OCI-LY3 (cell line): ENCODE data around the gene TPO.

ENCODE experiments used
- EZH2phosphoT487 ChIP-seq: fragments of 200-600 bp; shearing (Covaris generic); IDR thresholded peaks from 2 replicates; pipeline ENCODE4 v1.6.1; 2018; ENCODE audit warnings: antibody characterized with exemption, mixed run types, low read depth
- TF ChIP-seq, protein P1 (sequence below): fragments of 200-600, 300-600 bp; sonication (generic); IDR thresholded peaks from 2 replicates; pipeline ENCODE4 v1.5.1; 2014; ENCODE audit warnings: antibody characterized with exemption, low read length, low read depth

DNA sequence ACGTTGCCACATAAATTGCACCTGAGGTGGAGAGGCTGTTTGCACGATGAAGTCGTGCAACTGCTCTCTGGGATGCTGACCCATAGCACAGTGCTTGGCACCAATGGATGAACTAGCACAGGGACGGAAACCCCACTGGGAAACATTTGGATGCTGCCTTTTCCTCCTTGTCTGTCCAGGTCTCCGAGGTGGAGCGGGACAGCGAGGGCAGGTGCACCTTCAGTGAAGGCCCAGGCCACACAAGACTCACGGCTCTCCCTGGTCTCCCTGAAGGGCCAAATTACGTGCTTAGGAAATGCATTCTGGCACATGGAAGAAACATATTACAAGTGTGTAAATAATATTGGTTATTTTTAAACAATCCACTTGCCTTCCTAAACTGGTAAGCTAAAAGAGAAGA, 70.3 kb downstream of the TPO start:
- TF ChIP-seq, protein P1, sequence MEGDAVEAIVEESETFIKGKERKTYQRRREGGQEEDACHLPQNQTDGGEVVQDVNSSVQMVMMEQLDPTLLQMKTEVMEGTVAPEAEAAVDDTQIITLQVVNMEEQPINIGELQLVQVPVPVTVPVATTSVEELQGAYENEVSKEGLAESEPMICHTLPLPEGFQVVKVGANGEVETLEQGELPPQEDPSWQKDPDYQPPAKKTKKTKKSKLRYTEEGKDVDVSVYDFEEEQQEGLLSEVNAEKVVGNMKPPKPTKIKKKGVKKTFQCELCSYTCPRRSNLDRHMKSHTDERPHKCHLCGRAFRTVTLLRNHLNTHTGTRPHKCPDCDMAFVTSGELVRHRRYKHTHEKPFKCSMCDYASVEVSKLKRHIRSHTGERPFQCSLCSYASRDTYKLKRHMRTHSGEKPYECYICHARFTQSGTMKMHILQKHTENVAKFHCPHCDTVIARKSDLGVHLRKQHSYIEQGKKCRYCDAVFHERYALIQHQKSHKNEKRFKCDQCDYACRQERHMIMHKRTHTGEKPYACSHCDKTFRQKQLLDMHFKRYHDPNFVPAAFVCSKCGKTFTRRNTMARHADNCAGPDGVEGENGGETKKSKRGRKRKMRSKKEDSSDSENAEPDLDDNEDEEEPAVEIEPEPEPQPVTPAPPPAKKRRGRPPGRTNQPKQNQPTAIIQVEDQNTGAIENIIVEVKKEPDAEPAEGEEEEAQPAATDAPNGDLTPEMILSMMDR: no peak
- TF ChIP-seq EZH2phosphoT487: no peak
